H1 (cell line): ENCODE results near the gene TLX1. TPM values are rescaled to one million over a fixed set of nuclear protein-coding genes. Genes with fewer than 3 reads are reported as not detected.

ENCODE experiments used
- CTCF ChIA-PET: fragments of 300-600 bp; sonication (Branson Sonifier 250); formaldehyde crosslinking; loops from one replicate; lab custom pipeline; 2021; ENCODE audit not compliant: partially characterized antibody; lab: Charles Lee
- POLR2A ChIA-PET: fragments of 300-600 bp; sonication (Branson Sonifier 250); formaldehyde crosslinking; loops from one replicate; lab custom pipeline; 2021; ENCODE audit warnings: inconsistent platforms; ENCODE audit not compliant: partially characterized antibody; lab: Charles Lee
- DNase-seq, 2 experiments: peaks; one replicate each; pipeline versions ENCODE4 v3.0.0 to v3.0.0-alpha.2; 2010 to 2022; ENCODE audit warnings: low spot score in 2 of 2, low read depth in 1 of 2, mixed read lengths in 1 of 2
- FAIRE-seq: peaks from 2 replicates; lab custom pipeline; 2011; peaks lifted over from hg19 to GRCh38; lab: Jason Lieb, UNC
- H2AFZ ChIP-seq: 2 replicates; pipeline ENCODE4 v1.8.1; 2012; ENCODE audit warnings: low read length, inconsistent platforms
- H2AK5ac ChIP-seq: 2 replicates; pipeline ENCODE4 v1.6.1; 2013; ENCODE audit warnings: low read depth, low read length
- H2BK120ac ChIP-seq: replicated peaks from 2 replicates; pipeline ENCODE3; 2013; ENCODE audit warnings: low read depth, low read length, inconsistent platforms
- H2BK12ac ChIP-seq: 2 replicates; pipeline ENCODE4 v1.6.1; 2013; ENCODE audit warnings: low read depth, low read length
- H2BK15ac ChIP-seq: 2 replicates; pipeline ENCODE4 v1.6.1; 2013; ENCODE audit warnings: low read length
- H2BK20ac ChIP-seq: 2 replicates; pipeline ENCODE4 v1.6.1; 2013; ENCODE audit warnings: low read length
- H2BK5ac ChIP-seq: 2 replicates; pipeline ENCODE4 v1.6.1; 2013; ENCODE audit warnings: low read depth, low read length
- H3K14ac ChIP-seq: 2 replicates; pipeline ENCODE4 v1.6.1; 2013; ENCODE audit warnings: inconsistent platforms; ENCODE audit not compliant: insufficient read length
- H3K18ac ChIP-seq: 2 replicates; pipeline ENCODE4 v1.6.1; 2013; ENCODE audit warnings: low read length; ENCODE audit errors: extremely low read depth
- H3K23ac ChIP-seq: 2 replicates; pipeline ENCODE4 v1.6.1; 2013; ENCODE audit warnings: inconsistent platforms; ENCODE audit not compliant: insufficient read length
- H3K23me2 ChIP-seq: 2 replicates; pipeline ENCODE4 v1.6.1; 2013; ENCODE audit warnings: low read depth, low read length
- H3K27ac ChIP-seq: 2 replicates; pipeline ENCODE4 v1.6.1; 2011; ENCODE audit warnings: low read depth, low read length, inconsistent platforms
- H3K27me3 ChIP-seq, 4 experiments: replicated peaks in 1 of 4; 1 replicate in 1 of 4; 2 replicates in 3 of 4; pipeline versions ENCODE4 v1.6.1 to v1.8.1; 2011 to 2013; ENCODE audit warnings: low read length in 3 of 4, mild to moderate bottlenecking in 3 of 4, inconsistent platforms in 2 of 4, mixed read lengths in 2 of 4, moderate library complexity in 1 of 4; ENCODE audit not compliant: control insufficient read depth in 3 of 4, insufficient read depth in 3 of 4; ENCODE audit errors: extremely low read depth in 1 of 4
- H3K36me3 ChIP-seq, 4 experiments: 2 replicates each; pipeline versions ENCODE4 v1.6.1 to v1.8.1; 2011 to 2013; ENCODE audit warnings: mild to moderate bottlenecking in 4 of 4, low read length in 3 of 4, moderate library complexity in 2 of 4, control low read depth in 1 of 4, inconsistent platforms in 1 of 4; ENCODE audit not compliant: insufficient read depth in 4 of 4, control insufficient read depth in 2 of 4
- H3K4ac ChIP-seq: replicated peaks from 2 replicates; pipeline ENCODE3; 2013; ENCODE audit warnings: low read length, low read depth, mixed read lengths, inconsistent platforms; ENCODE audit not compliant: insufficient read length
- H3K4me1 ChIP-seq, 4 experiments: replicated peaks in 1 of 4; 1 replicate in 1 of 4; 2 replicates in 3 of 4; pipeline versions ENCODE4 v1.6.1 to v1.8.1; 2011 to 2013; ENCODE audit warnings: low read length in 3 of 4, inconsistent platforms in 2 of 4, mixed read lengths in 1 of 4; ENCODE audit not compliant: insufficient read depth in 4 of 4, control insufficient read depth in 3 of 4
- H3K4me2 ChIP-seq, 2 experiments: 2 replicates each; pipeline versions ENCODE4 v1.6.1 to v1.8.1; 2011 to 2013; ENCODE audit warnings: low read depth in 2 of 2, low read length in 2 of 2, control low read depth in 1 of 2, inconsistent platforms in 1 of 2, mild to moderate bottlenecking in 1 of 2; ENCODE audit not compliant: insufficient read depth in 1 of 2
- H3K4me3 ChIP-seq, 4 experiments: fragments of 200-600, 300-600 bp in 1 of 4; sonication (generic), shearing (Covaris generic), sonication (Bioruptor Twin) in 1 of 4; 2 replicates each; pipeline versions ENCODE4 v1.5.1 to v1.8.1; 2011 to 2016; ENCODE audit warnings: low read length in 4 of 4, low read depth in 3 of 4, control low read depth in 2 of 4, inconsistent platforms in 2 of 4, mild to moderate bottlenecking in 2 of 4, mixed read lengths in 1 of 4, moderate library complexity in 1 of 4; ENCODE audit not compliant: insufficient read depth in 2 of 4; ENCODE audit errors: extremely low read depth in 1 of 4
- H3K56ac ChIP-seq: replicated peaks from 2 replicates; pipeline ENCODE3; 2013; ENCODE audit warnings: low read depth, mild to moderate bottlenecking, mixed read lengths, low read length, inconsistent platforms; ENCODE audit not compliant: insufficient read length
- H3K79me1 ChIP-seq: 2 replicates; pipeline ENCODE4 v1.6.1; 2013; ENCODE audit warnings: low read depth, low read length, control low read depth
- H3K79me2 ChIP-seq, 2 experiments: 2 replicates each; pipeline versions ENCODE4 v1.6.1 to v1.8.1; 2012 to 2013; ENCODE audit warnings: low read length in 2 of 2, mild to moderate bottlenecking in 2 of 2, inconsistent platforms in 1 of 2; ENCODE audit not compliant: insufficient read depth in 2 of 2, control insufficient read depth in 1 of 2
- H3K9ac ChIP-seq, 4 experiments: replicated peaks in 1 of 4; 1 replicate in 1 of 4; 2 replicates in 3 of 4; pipeline versions ENCODE4 v1.6.1 to v1.8.1; 2011 to 2013; ENCODE audit warnings: low read depth in 3 of 4, low read length in 3 of 4, control low read depth in 2 of 4, mild to moderate bottlenecking in 2 of 4, moderate library complexity in 2 of 4, inconsistent platforms in 1 of 4; ENCODE audit errors: extremely low read depth in 1 of 4
- H3K9me3 ChIP-seq, 2 experiments: 2 replicates each; pipeline versions ENCODE4 v1.6.1 to v1.8.1; 2012 to 2013; ENCODE audit warnings: mild to moderate bottlenecking in 2 of 2, moderate library complexity in 2 of 2, control low read depth in 1 of 2, inconsistent platforms in 1 of 2, low read depth in 1 of 2, low read length in 1 of 2, mixed read lengths in 1 of 2; ENCODE audit not compliant: insufficient read depth in 2 of 2
- H4K20me1 ChIP-seq, 2 experiments: replicated peaks in 1 of 2; 2 replicates each; pipeline versions ENCODE3 to v1.8.1; 2011 to 2013; ENCODE audit warnings: inconsistent platforms in 2 of 2, low read length in 2 of 2, mild to moderate bottlenecking in 1 of 2; ENCODE audit not compliant: insufficient read depth in 2 of 2, control insufficient read depth in 1 of 2
- H4K5ac ChIP-seq: 2 replicates; pipeline ENCODE4 v1.6.1; 2013; ENCODE audit warnings: low read length, low read depth, mixed read lengths, inconsistent platforms; ENCODE audit not compliant: insufficient read length
- H4K8ac ChIP-seq: 2 replicates; pipeline ENCODE4 v1.8.0; 2013; ENCODE audit warnings: mild to moderate bottlenecking, moderate library complexity, low read length, inconsistent platforms; ENCODE audit not compliant: insufficient read depth; ENCODE audit errors: extremely low read depth
- H4K91ac ChIP-seq: replicated peaks from 2 replicates; pipeline ENCODE3; 2013; ENCODE audit warnings: low read length, mixed read lengths, inconsistent platforms; ENCODE audit not compliant: insufficient read length
- CBX8 ChIP-seq: fragments of 300-800, 300-1000 bp; sonication (generic); IDR thresholded peaks from 2 replicates; pipeline ENCODE4 v1.7.1; 2016; ENCODE audit warnings: low read depth, low read length, borderline replicate concordance
- SAP30 ChIP-seq: fragments of 300-600 bp; sonication (generic); IDR thresholded peaks from 2 replicates; pipeline ENCODE4 v1.7.1; 2012; ENCODE audit warnings: low read length, moderate library complexity, mild to moderate bottlenecking, inconsistent platforms; ENCODE audit not compliant: insufficient read depth, insufficient replicate concordance
- WGBS, 2 experiments: shearing (Covaris generic) in 1 of 2; methylation state at CpG; one replicate each; pipeline versions ENCODE4 v1.1.6 to v1.1.7; 2013 to 2015; ENCODE audit warnings: low lambda C conversion rate in 2 of 2, mixed read lengths in 2 of 2, inconsistent platforms in 1 of 2, low coverage in 1 of 2, missing lambda C conversion rate in 1 of 2; ENCODE audit not compliant: insufficient replicate concordance in 2 of 2, insufficient coverage in 1 of 2, insufficient read length in 1 of 2; ENCODE audit errors: extremely low coverage in 1 of 2, missing lambda C conversion rate in 1 of 2; 5-methylcytosine and 5-hydroxymethylcytosine counted together
- polyA plus RNA-seq, 7 experiments: library from polyadenylated mRNA; depleted of rRNA in 3 of 7; stranded (reverse) in 5 of 7; unstranded in 2 of 7; fragments of >200 nt in 5 of 7; fragments of 200-250 nt in 2 of 7; gene quantifications; 1 replicate in 5 of 7; 2 replicates in 1 of 7; 4 replicates in 1 of 7; pipeline versions ENCODE4 v1.2.1 to v1.2.3, GENCODE V29; 2011 to 2013; ENCODE audit warnings: missing spikeins in 2 of 7, mixed read lengths in 2 of 7
- total RNA-seq: library from RNA; stranded (reverse); fragmentation: NEBNext Ultra II Directional; extraction: Animal tissue kit (Norgen Biotek cat#: 25700); gene quantifications from 2 replicates; pipeline ENCODE4 v1.2.1, GENCODE V29; 2021

Gene TLX1
- total and polyA plus RNA-seq, 2 of the 8 experiments (the other 6 are each of a cell fraction or from before 2014, with no cell fraction given) = not detected

- Histone ChIP-seq H3K4me3 (no peak overlapping the region), H3K23me2 (no peaks in the 10 kb centered on the region; the same call in 1 of the 2 replicates), H4K91ac (no peak overlapping the region), H2AFZ (no peak overlapping the region), H3K79me2 (no peaks in the 10 kb centered on the region), H3K9ac (no peak overlapping the region), H3K4ac (no peak overlapping the region), H3K18ac (no peak overlapping the region), H3K9me3 (no peaks in the 10 kb centered on the region), H3K23ac (no peak overlapping the region), H3K14ac (no peak overlapping the region), H2AK5ac (0 out of 2 replicates have a peak overlapping the region, but pooled peaks have one; percentile 5), H3K36me3 (peaks cover 0 to 14% (median 0%) of the 10 kb centered on the region in 4 experiments; a peak in 1 of 8 replicates), H3K4me2 (no peak overlapping the region; a peak in 1 of 4 replicates), H2BK20ac (no peak overlapping the region), H3K27ac (no peak overlapping the region), H3K79me1 (no peaks in the 10 kb centered on the region; the same call in 1 of the 2 replicates), H4K8ac (no peak overlapping the region), H3K56ac (no peak overlapping the region), H3K4me1 (peaks cover 0 to 20% (median 4%) of the 10 kb centered on the region in 4 experiments; a peak in 5 of 7 replicates), H2BK5ac (no peak overlapping the region), H2BK12ac (no peak overlapping the region), H4K20me1 (peaks cover 32% of the 10 kb centered on the region in 2 experiments), H2BK15ac (no peak overlapping the region; the same call in 1 of the 2 replicates), H2BK120ac (no peak overlapping the region), H4K5ac (no peak overlapping the region), H3K27me3 (peaks cover 95 to 100% (median 100%) of the 10 kb centered on the region in 4 experiments)
- WGBS, 2 experiments = 33% methylated on average over 5 of the region's 5 CpGs; no CpG with 5 or more reads in 1 of the 2 experiments
- FAIRE-seq (no peak), DNase-seq (no peak)
- TF ChIP-seq CBX8 (0 out of 2 replicates have a peak, but pooled peaks have one; percentile 64), SAP30 (no peak)
- ChIA-PET POLR2A (no interaction called here), CTCF (interaction anchor here (1.2 to 5.9 kb wide), 6 partner anchors 11 to 390 kb away, joined by 3 to 50 read pairs (median 4); no protein-coding TSS in a partner anchor)
Measured at GRCh38 chr10:101130141-101130540, 959 bp upstream of the TLX1 start.
